ENCODE measurements around the gene PPIL6. TPM values are rescaled to one million over a fixed set of nuclear protein-coding genes. Genes with fewer than 3 reads are reported as not detected.

The PPIL6 gene
- total RNA-seq, 4 donors from 2014 or later: 0.64 to 4.0 (median 1.9) TPM; not detected in 1

- Histone ChIP-seq H3K36me3 (no peaks in the 10 kb centered on the region), H3K4me3 (no peak overlapping the region), H3K4me1 (peaks cover 4 to 11% (median 9%) of the 10 kb centered on the region in 4 donors), H3K9me3 (no peaks in the 10 kb centered on the region), H3K27me3 (no peaks in the 10 kb centered on the region), H3K27ac (no peak overlapping the region)
- DNase-seq: no peak
- intact Hi-C loops (cut with DNase I; ENCODE audit: low total_unique reads): no loop called here
- 86 to 94% methylated on average over 2 of the region's 2 CpGs for WGBS, 2 donors (ENCODE audit: low coverage in 1 of 2)
- no peak for TF ChIP-seq CTCF (IDR thresholded peaks at IDR 0.05)
- TF ChIP-seq EP300 (IDR thresholded peaks at IDR 0.05; ENCODE audit: low read depth): no peak
- in situ Hi-C loops (cut with MboI; ENCODE audit: low pct_ligation_motif_present in 1 of 4, low pct_unique_long_range_greater_than_20kb in 1 of 4, low sequenced_read_pairs in 3 of 4): loop anchor here in 2 of 4 donors (25.0 kb wide), 3 partner anchors 262 to 888 kb away; partner anchors contain the start of genes AK9 (in 1 of the 2) and FIG4 (in 1 of the 2)
Measured at GRCh38 chr6:109424946-109425345, 15.5 kb downstream of the PPIL6 start.

GRCh38 chr6:109421184-109421583, 19.2 kb downstream of the PPIL6 start:
- Histone ChIP-seq H3K9me3 (no peaks in the 10 kb centered on the region), H3K4me1 (no peaks in the 10 kb centered on the region), H3K27me3 (no peaks in the 10 kb centered on the region), H3K4me3 (no peak overlapping the region), H3K36me3 (no peaks in the 10 kb centered on the region), H3K27ac (no peak overlapping the region)
- in situ Hi-C loops (cut with MboI; ENCODE audit: low pct_ligation_motif_present in 1 of 4, low pct_unique_long_range_greater_than_20kb in 1 of 4, low sequenced_read_pairs in 3 of 4): loop anchor here in 2 of 4 donors (25.0 kb wide), 2 partner anchors 616 to 884 kb away; no protein-coding TSS in a partner anchor
- 71 to 87% methylated on average over 1 of the region's 1 CpG for WGBS, 2 donors (ENCODE audit: low coverage in 1 of 2)
- intact Hi-C loops (cut with DNase I; ENCODE audit: low total_unique reads): no loop called here
- no peak for DNase-seq
- TF ChIP-seq POLR2AphosphoS5 (IDR thresholded peaks at IDR 0.05): no peak
- no peak for TF ChIP-seq EP300 (IDR thresholded peaks at IDR 0.05; ENCODE audit: low read depth)
- TF ChIP-seq POLR2A (IDR thresholded peaks at IDR 0.05): no peak
- no peak for TF ChIP-seq CTCF (IDR thresholded peaks at IDR 0.05)

DNA sequence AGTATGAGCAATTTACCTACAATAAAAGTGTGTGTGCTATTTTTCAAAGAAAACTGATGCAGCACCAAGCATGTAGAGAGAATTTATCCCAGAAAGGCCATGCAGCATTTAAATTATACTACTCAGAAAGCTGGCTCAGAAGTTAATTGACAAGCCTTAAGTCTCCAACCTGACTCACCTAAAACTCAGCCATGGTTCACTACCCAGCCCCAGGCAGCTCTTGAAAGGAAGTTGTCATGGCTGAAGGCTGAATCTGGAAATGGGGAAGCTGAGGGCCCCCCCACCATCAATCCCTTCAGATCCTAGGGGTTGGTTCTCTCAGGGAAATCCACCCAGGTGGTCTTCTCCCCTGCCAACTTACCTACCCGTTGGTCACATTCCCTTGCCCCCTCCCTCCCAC, 19.7 kb downstream of the PPIL6 start:
- no peak overlapping the region for H3K27ac ChIP-seq
- no peak for DNase-seq
- no peaks in the 10 kb centered on the region for H3K9me3 ChIP-seq
- no peaks in the 10 kb centered on the region for H3K36me3 ChIP-seq
- 27% methylated on average over 1 of the region's 1 CpG; no CpG with 5 or more reads in 1 of the 2 donors for WGBS, 2 donors (ENCODE audit: low coverage in 1 of 2)
- no peaks in the 10 kb centered on the region for H3K4me1 ChIP-seq
- no peaks in the 10 kb centered on the region for H3K27me3 ChIP-seq
- TF ChIP-seq POLR2A (IDR thresholded peaks at IDR 0.05) (no peak), CTCF (IDR thresholded peaks at IDR 0.05) (no peak)
- intact Hi-C loops (cut with DNase I; ENCODE audit: low total_unique reads): no loop called here
- no peak overlapping the region for H3K4me3 ChIP-seq
- in situ Hi-C loops (cut with MboI; ENCODE audit: low pct_ligation_motif_present in 1 of 4, low pct_unique_long_range_greater_than_20kb in 1 of 4, low sequenced_read_pairs in 3 of 4): loop anchor here in 2 of 4 donors (25.0 kb wide), 2 partner anchors 617 to 883 kb away; no protein-coding TSS in a partner anchor

DNA sequence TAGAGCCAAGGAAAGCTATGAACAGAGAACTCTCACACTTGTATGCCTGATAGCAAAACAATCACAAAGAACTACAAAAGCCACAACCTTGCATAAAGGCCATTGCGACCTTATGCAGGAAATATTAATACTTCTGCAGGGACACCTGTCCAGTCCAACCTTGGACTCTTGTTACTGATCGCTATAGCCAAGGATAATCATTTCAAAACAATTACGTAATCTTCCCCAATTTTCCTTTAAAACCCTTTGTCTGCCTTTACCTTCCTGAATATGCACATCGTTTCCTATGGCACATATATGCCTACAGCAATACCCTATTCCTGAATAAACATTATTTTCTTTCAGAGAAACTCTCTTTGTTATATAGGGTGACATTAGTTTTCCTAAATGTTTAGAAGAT, 22.8 kb downstream of the PPIL6 start:
- Histone ChIP-seq H3K27ac (no peak overlapping the region), H3K4me1 (no peaks in the 10 kb centered on the region), H3K9me3 (no peaks in the 10 kb centered on the region), H3K4me3 (no peak overlapping the region), H3K27me3 (no peaks in the 10 kb centered on the region), H3K36me3 (no peaks in the 10 kb centered on the region)
- in situ Hi-C loops (cut with MboI; ENCODE audit: low pct_ligation_motif_present in 1 of 4, low pct_unique_long_range_greater_than_20kb in 1 of 4, low sequenced_read_pairs in 3 of 4): loop anchor here in 2 of 4 donors (25.0 kb wide), 2 partner anchors 620 to 880 kb away; no protein-coding TSS in a partner anchor
- WGBS, 2 donors (ENCODE audit: low coverage in 1 of 2): 88 to 89% methylated on average over 4 of the region's 4 CpGs
- no peak for TF ChIP-seq EP300 (IDR thresholded peaks at IDR 0.05; ENCODE audit: low read depth)
- no peak for TF ChIP-seq CTCF (IDR thresholded peaks at IDR 0.05)
- intact Hi-C loops (cut with DNase I; ENCODE audit: low total_unique reads): no loop called here
- no peak for DNase-seq

Data from transverse colon (tissue), 4 donors.